SH-SY5Y (cell line): ENCODE data around the gene ATL2.

Source experiments
- GATA2 ChIP-seq: IDR thresholded peaks from 2 replicates; pipeline ENCODE4 v1.6.1; 2011; ENCODE audit warnings: mild to moderate bottlenecking, low read depth, low read length
- GATA3 ChIP-seq: IDR thresholded peaks from 2 replicates; pipeline ENCODE4 v1.6.1; 2011; ENCODE audit warnings: low read depth, mild to moderate bottlenecking, low read length, moderate library complexity

DNA sequence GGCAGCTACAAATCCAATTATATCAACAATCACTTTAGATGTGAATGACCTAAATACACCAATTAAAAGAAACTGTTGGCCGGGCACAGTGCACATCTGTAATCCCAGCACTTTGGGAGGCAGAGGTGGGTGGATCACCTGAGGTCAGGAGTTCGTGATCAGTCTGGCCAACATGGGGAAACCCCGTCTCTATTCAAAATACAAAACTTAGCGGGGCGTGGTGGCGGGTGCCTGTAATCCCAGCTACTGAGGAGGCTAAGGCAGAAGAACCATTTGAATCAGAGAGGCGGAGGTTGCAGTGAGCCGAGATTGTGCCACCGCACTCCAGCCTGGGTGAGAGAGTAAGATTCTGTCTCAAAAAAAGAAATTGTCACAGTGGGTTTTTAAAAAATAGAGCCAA, 49.5 kb downstream of the ATL2 start:
- no peak for TF ChIP-seq GATA2
- no peak for TF ChIP-seq GATA3
